GM12878 (cell line): ENCODE measurements around the gene SOBP. TPM values are rescaled to one million over a fixed set of nuclear protein-coding genes. Genes with fewer than 3 reads are reported as not detected.

Experiments used
- ATAC-seq: fragments of 200-7000 bp; cut with Tn5 transposase; 3 replicates; pipeline ENCODE4 v1.9.1; 2020; ENCODE audit warnings: mild to moderate bottlenecking, moderate library complexity
- Bru-seq: library from RNA; stranded (reverse); fragments of 400-500 nt; gene quantifications from one replicate; lab custom pipeline; 2021; lab: Mats Ljungman, UMichigan
- BruChase-seq, 2 experiments: library from RNA; stranded (reverse); fragments of 400-500 nt; gene quantifications; one replicate each; lab custom pipeline; 2021; lab: Mats Ljungman, UMichigan
- BruUV-seq: library from RNA; stranded (reverse); fragments of 400-500 nt; replicated peaks from 2 replicates; lab custom pipeline; 2021; lab: Mats Ljungman, UMichigan
- CTCF ChIA-PET: fragments of 300-600 bp; sonication (Branson Sonifier 250); formaldehyde crosslinking; extraction: SDS; loops from one replicate; lab custom pipeline; 2021; ENCODE audit warnings: inconsistent platforms; lab: Yijun Ruan, JAX
- POLR2A ChIA-PET: fragments of 350-600 bp; formaldehyde crosslinking; extraction: SDS; loops from one replicate; lab custom pipeline; 2021; ENCODE audit warnings: inconsistent platforms; lab: Charles Lee
- RAD21 ChIA-PET: fragments of 300-600 bp; sonication (Branson Sonifier 250); formaldehyde crosslinking; loops from one replicate; lab custom pipeline; 2023; ENCODE audit warnings: antibody characterized with exemption; ENCODE audit not compliant: unreplicated experiment; lab: Charles Lee
- SMC1A ChIA-PET: fragments of 300-600 bp; sonication (Branson Sonifier 250); formaldehyde crosslinking; loops from one replicate; lab custom pipeline; 2023; ENCODE audit not compliant: unreplicated experiment, uncharacterized antibody; lab: Charles Lee
- DNase-seq: peaks from one replicate; pipeline ENCODE4 v3.0.0-alpha.2; 2011; ENCODE audit warnings: low read depth, low spot score
- FAIRE-seq: peaks from 3 replicates; lab custom pipeline; 2011; peaks lifted over from hg19 to GRCh38; lab: Jason Lieb, UNC
- H2AFZ ChIP-seq: 2 replicates; pipeline ENCODE4 v1.6.0; 2011; ENCODE audit warnings: low read depth, low read length, control low read depth; ENCODE audit not compliant: control insufficient read depth
- H3K27ac ChIP-seq: 2 replicates; pipeline ENCODE4 v1.5.1; 2011; ENCODE audit warnings: control low read depth; ENCODE audit not compliant: control insufficient read depth, insufficient read depth
- H3K27me3 ChIP-seq, 2 experiments: replicated peaks in 1 of 2; 2 replicates each; pipeline versions ENCODE4 v1.6.0 to v1.6.1; 2011; ENCODE audit warnings: low read length in 1 of 2; ENCODE audit not compliant: control insufficient read depth in 2 of 2, insufficient read depth in 2 of 2
- H3K36me3 ChIP-seq, 2 experiments: 2 replicates each; pipeline ENCODE4 v1.5.1; 2011; ENCODE audit warnings: low read length in 1 of 2; ENCODE audit not compliant: control insufficient read depth in 2 of 2, insufficient read depth in 2 of 2
- H3K4me1 ChIP-seq: 2 replicates; pipeline ENCODE4 v1.6.1; 2011; ENCODE audit warnings: mild to moderate bottlenecking, low read length, moderate library complexity, mixed read lengths; ENCODE audit not compliant: control insufficient read depth, insufficient read depth
- H3K4me2 ChIP-seq: 2 replicates; pipeline ENCODE4 v1.6.0; 2011; ENCODE audit warnings: control low read depth; ENCODE audit not compliant: control insufficient read depth, insufficient read depth
- H3K4me3 ChIP-seq: fragments of 200-600 bp; sonication (generic); 2 replicates; pipeline ENCODE4 v1.5.1; 2016
- H3K79me2 ChIP-seq: 2 replicates; pipeline ENCODE4 v1.6.0; 2011; ENCODE audit warnings: low read length; ENCODE audit not compliant: control insufficient read depth, insufficient read depth
- H3K9ac ChIP-seq: 2 replicates; pipeline ENCODE4 v1.8.0; 2011; ENCODE audit warnings: low read length, control low read depth, mixed read lengths; ENCODE audit not compliant: control insufficient read depth, insufficient read depth
- H3K9me3 ChIP-seq: replicated peaks from 3 replicates; pipeline ENCODE4 v1.5.1; 2011; ENCODE audit warnings: mild to moderate bottlenecking, low read length; ENCODE audit not compliant: control insufficient read depth, insufficient read depth
- H4K20me1 ChIP-seq: 2 replicates; pipeline ENCODE4 v1.6.0; 2011; ENCODE audit not compliant: control insufficient read depth, insufficient read depth
- HDAC6 ChIP-seq: fragments of 200-600 bp; sonication (generic); IDR thresholded peaks from one replicate; pipeline ENCODE4 v1.8.0; 2017; ENCODE audit warnings: antibody characterized with exemption; ENCODE audit not compliant: unreplicated experiment
- REST ChIP-seq: IDR thresholded peaks from 2 replicates; pipeline ENCODE4 v1.6.1; 2012; ENCODE audit warnings: mild to moderate bottlenecking, low read depth, low read length
- YY1 ChIP-seq: IDR thresholded peaks from 2 replicates; pipeline ENCODE4 v1.6.1; 2011; ENCODE audit warnings: low read depth, mild to moderate bottlenecking, low read length
- WGBS: methylation state at CpG from one replicate; pipeline ENCODE4 v1.1.6; 2016; ENCODE audit warnings: low lambda C conversion rate; ENCODE audit not compliant: insufficient replicate concordance, insufficient coverage; ENCODE audit errors: missing lambda C conversion rate; 5-methylcytosine and 5-hydroxymethylcytosine counted together
- in situ Hi-C: fragments of 300-500 bp; cut with MboI; formaldehyde crosslinking; loops from 9 replicates; pipeline ENCODE4 v1.14.3; 2018; ENCODE audit warnings: mixed read lengths
- intact Hi-C: fragments of 100-400 bp; cut with micrococcal nuclease; formaldehyde crosslinking; loops from one replicate; pipeline ENCODE4 v1.14.2; 2022; ENCODE audit not compliant: unreplicated experiment
- long read RNA-seq, 2 experiments: library from polyadenylated mRNA; unstranded; transcript quantifications; one replicate each; pipeline ENCODE4 v2.0.0, GENCODE V29; 2019 to 2020
- polyA minus RNA-seq, 3 experiments: library from RNA; depleted of rRNA, polyadenylated mRNA; stranded (reverse); fragments of >200 nt; gene quantifications; 2 replicates each; pipeline ENCODE4 v1.2.3, GENCODE V29; 2011
- polyA plus RNA-seq, 11 experiments: library from polyadenylated mRNA; depleted of rRNA in 4 of 11; unstranded in 6 of 11; stranded (reverse) in 5 of 11; fragments of >200 nt; fragmentation: Nextera tagmentation in 4 of 11; fragmentation: Illumina TruSeq in 1 of 11; extraction: Ambion mirVana in 4 of 11; extraction: Trizol in 1 of 11; gene quantifications; 1 replicate in 1 of 11; 2 replicates in 10 of 11; pipeline versions ENCODE4 v1.2.1 to v1.2.3, GENCODE V29; 2011 to 2016; ENCODE audit warnings: inconsistent platforms in 2 of 11, missing spikeins in 2 of 11, low read depth in 1 of 11
- total RNA-seq, 4 experiments: library from RNA; depleted of rRNA in 3 of 4; stranded (reverse); fragments of >200 nt in 3 of 4; fragmentation: Illumina TruSeq in 1 of 4; extraction: Trizol in 1 of 4; gene quantifications; 2 replicates each; pipeline versions ENCODE4 v1.2.1 to v1.2.3, GENCODE V29; 2013 to 2021

Gene SOBP
- 0.54 and 1.5 TPM in 2 replicates for total RNA-seq (2013; cell fraction: nucleolus; rRNA removed)
- 0.49 and 0.56 TPM in 2 replicates for total RNA-seq (2014; rRNA removed)
- total RNA-seq (2014; rRNA removed; fragmentation: Illumina TruSeq; extraction: Trizol): 0.78 and 0.85 TPM in 2 replicates
- total RNA-seq (2021): 0.56 and 0.96 TPM in 2 replicates
- polyA plus RNA-seq (2011; ENCODE audit: low read depth): 0.13 TPM
- 0.48 and 0.49 TPM in 2 replicates for polyA plus RNA-seq (2011; rRNA removed)
- polyA plus RNA-seq (2011; cell fraction: cytosol; rRNA removed): 0.15 and 0.16 TPM in 2 replicates
- 0.42 and 0.45 TPM in 2 replicates for polyA plus RNA-seq (2011; cell fraction: nucleus; rRNA removed)
- polyA plus RNA-seq (2012): 0.10 and 0.19 TPM in 2 replicates
- polyA plus RNA-seq (2014; fragmentation: Illumina TruSeq; extraction: Trizol): 0.53 and 1.2 TPM in 2 replicates
- 1 to 10 TPM; 1.5 to 1.9 TPM for polyA plus RNA-seq (2014; fragmentation: Nextera tagmentation; extraction: Ambion mirVana)
- polyA plus RNA-seq (2014; rRNA removed): 0.51 and 1.1 TPM in 2 replicates
- under 1 TPM; 0.72 to 0.84 TPM for polyA plus RNA-seq (2016; fragmentation: Nextera tagmentation; extraction: Ambion mirVana)
- 0.26 and 0.44 TPM in 2 replicates for polyA minus RNA-seq (2011; rRNA and poly(A)+ RNA removed)
- 0.42 TPM in 1 of 2 replicates, not detected in the other for polyA minus RNA-seq (2011; cell fraction: cytosol; rRNA and poly(A)+ RNA removed)
- 0.97 and 1.2 TPM in 2 replicates for polyA minus RNA-seq (2011; cell fraction: nucleus; rRNA and poly(A)+ RNA removed)
- percentile 23 among the genes with signal in this experiment for Bru-seq, nascent RNA
- percentile 10 among the genes with signal in this experiment for BruChase-seq, experiment 1, labeled RNA remaining after a 6-hour chase
- percentile 11 among the genes with signal in this experiment for BruChase-seq, experiment 2, labeled RNA remaining after a 2-hour chase
- long read RNA-seq, experiment 1, partial matches to known transcripts: 0 of 1 reads
- long read RNA-seq, experiment 1, other reads (novel, unspliced or antisense): 1 of 1 reads
- long read RNA-seq, experiment 2, partial matches to known transcripts: 0 of 10 reads
- long read RNA-seq, experiment 2, other reads (novel, unspliced or antisense): 10 of 10 reads

GRCh38 chr6:107489636-107490565 lies at the start of gene SOBP:
TSS of gene SOBP (plus strand) at chr6:107490117. CDS start at chr6:107490617, 500 bp downstream.
- peaks cover 9 to 34% of the 10 kb centered on the region in 2 experiments for H3K27me3 ChIP-seq
- no peaks in the 10 kb centered on the region for H3K79me2 ChIP-seq
- H4K20me1 ChIP-seq: no peaks in the 10 kb centered on the region
- no peak within 1 kb of the TSS for H3K27ac ChIP-seq
- ChIA-PET RAD21 (interaction anchor here (0.7 kb wide), 1 partner anchor 172 kb away, joined by 3 read pairs; no protein-coding TSS in a partner anchor), POLR2A (no interaction called here)
- under 1% methylated on average over 55 of the region's 130 CpGs for WGBS
- in situ Hi-C loops: no loop called here
- no TSS peak for BruUV-seq
- no peak within 1 kb of the TSS; the same call in 1 of the 2 replicates for H3K9ac ChIP-seq
- no peaks in the 10 kb centered on the region for H3K9me3 ChIP-seq
- TF ChIP-seq REST (no peak), HDAC6 (peak; percentile 2), YY1 (no peak)
- TF ChIP-seq, all 136 proteins: peak for 1
- Histone ChIP-seq H3K36me3 (no peaks in the 10 kb centered on the region), H3K4me1 (peaks cover 15% of the 10 kb centered on the region), H3K4me3 (peak within 1 kb of the TSS; percentile 94), H3K4me2 (peak within 1 kb of the TSS; percentile 90), H2AFZ (peak within 1 kb of the TSS; percentile 54)
- intact Hi-C loops: no loop called here
- FAIRE-seq: no peak
- DNase-seq: no peak
- ATAC-seq: peak; percentile 53
- ChIA-PET CTCF (no interaction called here), SMC1A (no interaction called here)
